ENCODE results near the gene DAPL1.

Gene DAPL1, protein sequence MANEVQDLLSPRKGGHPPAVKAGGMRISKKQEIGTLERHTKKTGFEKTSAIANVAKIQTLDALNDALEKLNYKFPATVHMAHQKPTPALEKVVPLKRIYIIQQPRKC

DNA sequence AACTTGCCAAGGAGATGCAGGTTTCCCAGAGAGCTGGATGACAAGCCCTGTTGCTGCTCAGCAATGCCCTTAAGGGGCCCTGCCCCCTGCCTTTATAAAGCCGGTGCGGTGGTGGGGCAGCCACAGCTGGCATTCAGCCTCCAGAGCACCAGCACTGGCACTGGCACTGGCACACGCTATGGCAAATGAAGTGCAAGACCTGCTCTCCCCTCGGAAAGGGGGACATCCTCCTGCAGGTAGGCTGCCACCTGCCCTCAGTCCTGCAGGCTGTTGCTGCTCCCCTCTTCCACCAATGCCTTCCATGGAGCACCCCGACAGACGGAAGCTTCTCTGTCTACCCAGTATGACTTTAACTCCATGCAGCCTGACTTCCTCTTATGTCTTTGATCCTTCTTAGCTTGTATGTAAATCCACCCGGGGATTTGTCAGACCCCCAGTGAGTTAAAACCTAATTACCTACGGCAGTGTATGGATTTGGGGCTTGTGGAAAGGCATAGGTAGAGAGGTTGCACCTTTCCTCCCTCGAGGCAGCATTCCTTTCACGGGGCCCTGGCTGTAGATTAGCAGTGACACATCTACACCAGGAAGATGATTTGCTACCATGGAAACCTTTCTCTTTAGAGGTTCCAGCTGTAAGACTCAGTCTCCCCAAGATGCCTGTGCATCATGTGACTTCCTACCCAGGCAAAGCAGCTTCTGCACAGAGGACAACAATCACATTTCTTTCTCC, at the start of gene DAPL1:
Gene DAPL1 (plus strand): TSS at position 123 of the 730 bp plus-strand sequence. CDS start 56 bp downstream, at position 179.
- no peak for DNase-seq (ENCODE audit: extremely low read depth in 1 of 2, low read depth in 1 of 2)

DNA sequence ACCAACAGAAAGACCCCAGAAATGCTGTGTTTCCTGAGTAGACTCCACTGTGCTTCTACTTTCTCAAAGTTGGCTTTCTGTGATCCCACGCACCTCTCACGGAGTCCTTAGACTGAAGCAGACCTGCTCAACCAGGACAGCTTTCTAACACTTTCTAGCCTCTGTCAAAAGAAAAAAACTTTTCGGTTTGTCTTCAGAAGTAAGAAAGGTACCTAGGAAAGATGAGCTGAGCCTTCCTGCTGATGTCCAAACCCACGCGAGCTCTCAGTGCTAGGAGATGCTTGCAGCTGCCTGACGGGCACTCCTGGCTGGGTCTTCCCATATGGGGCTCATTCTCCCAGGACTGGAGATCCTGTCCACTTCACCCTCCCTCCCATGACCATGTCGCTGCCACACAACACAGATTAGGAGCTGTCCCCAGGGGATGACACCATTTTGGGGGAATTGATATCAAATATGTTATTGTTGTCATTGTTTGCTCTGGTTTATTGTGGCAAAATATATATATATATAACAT, 49.2 kb upstream of the DAPL1 start:
- no peak for DNase-seq (ENCODE audit: extremely low read depth in 1 of 2, low read depth in 1 of 2)

DNA sequence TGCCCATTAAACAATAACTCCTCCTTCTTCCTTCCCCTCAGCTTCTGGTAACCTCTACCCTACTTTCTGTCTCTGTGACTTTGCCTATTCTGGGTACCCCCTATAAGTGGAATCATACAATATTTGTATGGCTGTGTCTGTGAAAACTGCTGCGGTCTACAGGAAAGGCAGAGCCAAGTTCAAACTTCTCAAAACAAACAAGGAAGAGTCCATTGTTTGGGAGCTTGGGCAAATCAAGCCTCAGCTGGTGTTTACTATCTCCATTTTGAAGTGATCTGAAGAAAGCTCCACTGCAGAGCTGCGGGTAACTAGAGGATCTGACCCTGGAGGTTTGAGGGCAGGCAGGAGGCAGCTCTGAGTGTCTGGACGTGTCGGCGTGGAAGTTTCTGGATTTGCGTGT, 48.6 kb upstream of the DAPL1 start:
- DNase-seq (ENCODE audit: extremely low read depth in 1 of 2, low read depth in 1 of 2) = no peak

DNA sequence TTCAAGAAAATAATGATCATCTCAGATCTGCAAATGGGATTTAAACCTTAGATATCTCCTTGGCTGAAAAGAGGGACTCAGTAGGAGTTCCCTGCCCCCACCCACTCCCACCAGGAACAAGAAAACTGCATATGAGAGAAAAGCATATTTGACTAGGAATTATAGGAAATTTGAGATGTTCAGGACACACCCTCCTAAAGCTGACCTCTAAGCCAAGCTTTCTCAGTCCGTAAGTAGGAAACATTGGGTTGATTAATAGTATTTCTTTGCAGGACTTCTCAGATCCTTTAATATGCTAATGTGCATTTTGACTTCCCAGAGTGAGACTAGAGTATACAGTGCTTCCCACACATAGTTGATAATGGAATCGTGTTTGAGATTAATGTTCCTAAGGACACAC, 47.8 kb upstream of the DAPL1 start:
- DNase-seq (ENCODE audit: extremely low read depth in 1 of 2, low read depth in 1 of 2) = no peak

DNA sequence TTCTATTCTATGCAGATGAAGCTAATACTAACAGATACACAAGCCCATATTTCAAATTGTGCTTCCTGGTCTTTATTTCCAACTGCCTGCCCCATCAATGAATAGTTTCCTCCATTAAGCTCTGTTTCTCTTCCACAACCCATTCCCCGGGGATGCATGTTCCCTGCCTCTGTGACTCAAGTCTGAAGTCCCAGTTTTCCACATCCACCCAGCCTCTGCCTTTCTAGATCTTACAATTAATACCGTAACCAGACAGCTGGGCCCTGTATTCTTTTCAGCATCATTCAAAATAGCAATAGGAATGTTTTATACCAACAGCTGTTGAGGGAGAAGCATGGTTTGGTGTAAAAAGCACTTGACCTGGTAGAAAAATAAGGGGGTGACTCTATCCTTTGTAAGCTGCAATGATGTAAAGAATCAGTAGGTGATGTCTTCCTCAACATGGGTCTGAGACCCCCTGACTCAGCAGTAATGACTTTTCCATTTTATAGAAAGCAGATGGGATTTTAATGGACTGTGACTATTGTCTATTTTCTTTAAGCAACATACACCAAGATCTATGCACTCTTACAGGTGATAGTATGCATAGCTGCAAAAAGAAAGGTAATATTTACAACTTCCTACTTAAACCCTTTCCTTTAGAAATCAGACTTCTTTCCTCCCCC, 46.1 kb upstream of the DAPL1 start:
- no peak for DNase-seq (ENCODE audit: extremely low read depth in 1 of 2, low read depth in 1 of 2)

DNA sequence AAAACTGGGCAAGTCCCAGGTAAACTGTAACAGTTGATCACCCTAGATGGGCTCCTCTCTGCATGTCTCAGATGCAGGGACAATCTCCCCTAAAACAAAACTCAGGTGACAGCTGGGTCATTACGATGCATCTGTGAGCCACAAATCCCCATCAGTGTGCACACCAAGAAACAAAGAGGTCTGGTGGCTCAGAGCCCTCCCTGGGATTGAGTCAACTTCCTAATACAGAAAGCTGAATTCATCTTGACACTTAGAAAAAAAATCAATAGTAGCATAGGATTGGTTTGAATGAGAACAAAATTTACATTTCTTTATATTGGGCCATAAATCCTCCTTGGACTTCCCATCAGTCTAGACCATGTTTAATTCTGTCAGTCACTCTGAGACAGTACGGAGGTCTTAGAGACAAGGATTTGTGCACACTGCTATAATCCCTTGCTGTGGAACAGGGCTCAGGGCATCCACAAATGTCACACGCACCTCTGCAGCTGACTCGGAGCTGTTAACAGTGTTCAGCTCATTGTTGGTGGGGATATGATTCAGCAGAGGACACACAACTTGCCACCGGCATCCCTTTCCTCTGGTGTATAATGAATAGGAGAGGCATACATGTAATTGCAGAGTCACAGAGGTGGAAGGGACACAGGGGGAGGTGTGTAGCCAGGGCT, 44.5 kb upstream of the DAPL1 start:
- no peak for DNase-seq (ENCODE audit: extremely low read depth in 1 of 2, low read depth in 1 of 2)

DNA sequence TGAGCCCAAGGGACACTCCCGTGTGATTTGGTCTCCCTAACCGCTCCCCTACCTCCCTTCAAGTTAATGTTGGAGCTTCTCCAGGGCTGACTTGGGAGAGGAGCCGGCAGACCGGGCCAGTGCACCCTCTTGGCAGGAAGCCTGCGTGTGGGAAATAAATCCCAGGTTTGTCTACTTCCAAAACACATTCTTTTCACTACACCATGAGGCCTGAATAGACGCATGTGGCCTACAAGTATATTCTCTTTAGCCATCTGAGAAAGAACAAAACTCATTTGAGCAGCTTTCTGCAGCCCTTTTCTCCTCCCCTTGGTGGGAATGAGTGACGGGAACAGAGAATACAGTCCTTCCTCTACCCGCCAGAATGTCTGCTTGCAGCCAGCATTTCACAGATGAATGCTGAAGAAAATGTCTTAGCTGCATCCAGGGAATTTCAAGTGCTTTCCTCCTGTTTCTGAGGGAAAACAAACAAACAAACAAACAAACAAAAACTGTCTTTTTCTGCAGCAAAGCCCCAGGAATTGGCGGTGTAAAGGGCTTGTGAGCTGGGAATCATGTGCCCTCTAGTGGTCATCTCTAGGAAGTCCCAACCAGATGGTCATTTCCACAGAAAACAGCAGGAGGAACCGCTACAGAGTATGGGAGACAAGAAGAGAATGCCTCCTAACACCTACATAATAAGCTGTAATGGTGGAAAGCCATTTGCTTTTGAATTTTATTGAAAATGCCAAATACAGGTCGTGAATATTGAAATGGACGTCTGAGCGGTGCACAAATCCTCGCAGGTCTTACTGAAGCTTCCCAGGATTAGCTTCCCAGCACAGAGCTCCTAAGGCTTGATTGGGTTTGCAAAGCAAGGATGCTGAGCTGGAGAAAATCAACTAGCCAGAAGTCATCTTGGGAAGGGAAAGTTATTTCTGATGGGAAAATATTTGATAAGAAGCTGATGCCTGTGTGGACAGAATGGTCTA, 41.2 kb upstream of the DAPL1 start:
- DNase-seq (ENCODE audit: extremely low read depth in 1 of 2, low read depth in 1 of 2) = no peak

DNA sequence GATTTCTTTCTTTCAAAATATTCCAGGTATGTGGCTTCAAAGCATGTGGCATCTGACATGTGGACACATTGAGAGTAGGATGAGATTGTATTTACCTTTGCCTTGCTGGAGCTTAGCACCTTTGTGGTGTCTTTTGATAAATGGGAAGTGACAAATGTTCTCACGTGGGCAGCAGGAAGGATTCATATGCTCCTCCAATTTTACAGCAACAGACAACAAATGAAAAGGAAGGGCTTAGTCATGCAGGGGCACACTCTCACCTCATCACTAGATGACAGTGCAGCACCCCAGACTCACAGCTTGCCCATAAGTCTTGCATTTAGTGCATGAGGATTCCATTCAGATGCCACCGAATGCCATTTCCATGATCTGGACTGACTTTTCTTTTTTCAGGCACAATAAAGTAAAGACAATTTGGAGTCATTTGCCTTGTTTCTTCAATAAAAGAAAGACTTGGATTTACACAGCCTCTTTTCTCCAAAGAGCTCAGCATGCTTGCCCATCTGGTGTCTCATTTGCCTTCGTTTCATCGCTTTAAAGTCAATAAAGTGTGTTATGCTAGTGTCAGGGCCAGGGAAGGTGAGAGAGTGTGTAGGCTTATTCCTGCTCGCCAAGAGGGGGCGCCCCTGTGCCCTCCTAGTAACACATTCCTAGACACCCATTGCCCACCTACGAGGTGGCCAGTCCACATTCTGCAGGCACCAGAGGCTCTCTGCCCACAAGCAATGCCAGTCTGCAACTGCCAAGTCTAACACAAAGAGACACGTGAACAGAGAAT, 39.6 kb upstream of the DAPL1 start:
- DNase-seq (ENCODE audit: extremely low read depth in 1 of 2, low read depth in 1 of 2) = no peak

DNA sequence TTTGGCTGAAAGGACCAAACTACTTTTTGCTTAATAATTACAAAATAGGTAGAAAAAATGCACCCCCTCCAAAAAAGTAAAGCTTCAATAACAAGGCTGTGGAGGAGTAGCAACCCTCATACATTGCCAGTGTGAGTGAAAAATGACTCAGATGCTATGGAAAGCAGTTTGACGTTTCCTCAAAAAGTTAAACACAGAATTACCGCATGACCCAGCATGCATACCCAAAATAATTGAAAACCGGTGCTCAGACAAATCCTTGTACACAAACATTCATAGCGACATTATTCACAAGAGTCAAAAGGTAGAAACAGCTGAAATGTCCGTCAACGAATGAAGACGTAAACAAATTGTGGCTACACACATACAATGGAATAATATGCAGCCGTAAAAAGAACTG, 38.8 kb upstream of the DAPL1 start:
- no peak for DNase-seq (ENCODE audit: extremely low read depth in 1 of 2, low read depth in 1 of 2)

DNA sequence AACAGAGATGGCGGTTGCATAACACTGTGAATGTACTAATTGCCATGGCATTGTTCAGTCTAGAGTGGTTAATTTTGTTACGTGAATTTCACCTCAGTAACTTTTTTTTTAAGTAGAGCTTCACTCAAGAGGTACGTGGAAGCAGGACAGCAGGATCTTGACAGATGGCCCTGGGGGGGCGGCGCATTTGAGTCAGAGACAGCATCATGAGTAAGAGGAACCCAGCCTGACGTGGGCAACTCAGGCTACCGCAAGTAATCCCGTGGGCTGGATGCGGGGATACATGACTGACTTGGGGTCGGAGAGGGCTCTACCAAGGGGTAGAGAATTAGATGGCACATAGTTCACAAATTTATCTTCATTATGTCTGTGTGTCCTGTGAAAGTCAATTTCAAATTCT, 38.1 kb upstream of the DAPL1 start:
- DNase-seq (ENCODE audit: extremely low read depth in 1 of 2, low read depth in 1 of 2) = no peak

DNA sequence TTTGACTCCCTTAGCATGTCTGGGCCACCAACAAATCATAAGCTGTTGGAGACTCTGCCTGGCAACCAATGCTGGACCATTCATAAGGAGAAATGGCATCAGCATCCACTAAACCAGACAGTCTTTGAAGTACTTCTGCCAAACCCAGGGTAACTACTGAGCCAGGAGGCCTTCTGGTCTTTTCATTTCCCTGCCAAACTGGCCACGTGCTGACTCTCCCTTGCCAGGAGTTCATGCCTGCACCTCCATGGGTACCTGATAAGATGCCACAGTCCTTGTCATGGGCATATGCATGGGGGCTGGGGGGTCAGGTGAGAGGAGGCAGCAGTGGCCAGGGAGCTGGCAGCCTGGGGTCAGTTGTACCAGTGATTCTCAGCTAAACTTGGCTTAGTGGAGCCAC, 34.2 kb upstream of the DAPL1 start:
- no peak for DNase-seq (ENCODE audit: extremely low read depth in 1 of 2, low read depth in 1 of 2)

DNA sequence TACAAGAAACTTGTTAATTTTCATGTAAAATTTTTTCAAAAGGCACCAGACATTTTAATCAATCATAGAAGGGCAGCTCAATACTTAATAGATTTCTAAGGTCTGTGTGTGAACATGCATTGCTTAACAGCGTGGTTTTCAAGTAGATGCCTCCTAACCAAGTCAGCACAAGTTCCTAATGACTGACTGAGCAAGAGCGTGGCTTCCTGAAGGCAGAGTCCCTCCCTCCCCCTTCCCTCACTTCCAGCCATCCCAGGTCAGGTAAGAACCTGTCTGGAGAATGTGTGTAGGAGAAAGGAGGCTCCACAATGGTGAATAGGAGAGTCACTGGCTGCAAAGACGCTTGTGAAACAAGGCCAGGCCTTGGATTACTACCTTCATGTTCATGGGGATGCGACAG, 33.5 kb upstream of the DAPL1 start:
- no peak for DNase-seq (ENCODE audit: extremely low read depth in 1 of 2, low read depth in 1 of 2)

DNA sequence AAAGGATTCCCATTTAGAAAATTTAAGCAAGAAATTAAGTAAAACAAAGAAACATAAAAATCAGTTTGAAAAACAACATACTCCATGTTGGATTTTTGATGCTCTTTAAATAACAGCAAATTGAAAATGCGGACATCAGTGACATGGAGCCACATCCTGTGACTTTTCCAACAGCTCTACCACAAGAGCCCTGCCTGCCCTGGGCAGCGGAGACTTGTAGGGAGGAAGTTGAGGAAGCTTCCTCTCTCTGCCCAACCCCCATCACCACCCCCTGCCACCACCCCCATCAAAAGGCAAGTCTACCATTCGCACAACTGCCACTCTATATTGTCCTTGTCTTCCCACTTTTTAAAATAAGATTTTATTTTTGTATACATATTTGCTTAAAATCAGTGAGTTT, 32.8 kb upstream of the DAPL1 start:
- no peak for DNase-seq (ENCODE audit: extremely low read depth in 1 of 2, low read depth in 1 of 2)

DNA sequence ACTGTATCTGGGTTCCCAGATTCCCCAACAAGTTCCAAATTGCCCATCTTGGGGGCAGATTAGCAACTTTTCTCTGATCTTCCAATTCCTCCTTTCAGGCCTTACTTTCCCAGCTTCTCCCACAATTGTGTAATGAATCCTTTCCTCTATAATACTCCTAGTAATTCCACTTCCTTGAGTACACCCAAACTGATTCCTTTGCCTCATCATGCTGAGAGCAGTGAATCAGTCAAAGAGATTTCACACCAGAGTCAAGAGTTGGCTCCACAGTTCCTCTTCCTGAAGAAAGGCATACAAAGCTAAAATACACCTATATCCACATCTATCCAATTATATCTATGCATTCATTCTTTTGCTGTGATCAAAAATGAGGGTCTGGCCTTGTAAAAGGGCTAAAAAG, 28.6 kb upstream of the DAPL1 start:
- no peak for DNase-seq (ENCODE audit: extremely low read depth in 1 of 2, low read depth in 1 of 2)

DNA sequence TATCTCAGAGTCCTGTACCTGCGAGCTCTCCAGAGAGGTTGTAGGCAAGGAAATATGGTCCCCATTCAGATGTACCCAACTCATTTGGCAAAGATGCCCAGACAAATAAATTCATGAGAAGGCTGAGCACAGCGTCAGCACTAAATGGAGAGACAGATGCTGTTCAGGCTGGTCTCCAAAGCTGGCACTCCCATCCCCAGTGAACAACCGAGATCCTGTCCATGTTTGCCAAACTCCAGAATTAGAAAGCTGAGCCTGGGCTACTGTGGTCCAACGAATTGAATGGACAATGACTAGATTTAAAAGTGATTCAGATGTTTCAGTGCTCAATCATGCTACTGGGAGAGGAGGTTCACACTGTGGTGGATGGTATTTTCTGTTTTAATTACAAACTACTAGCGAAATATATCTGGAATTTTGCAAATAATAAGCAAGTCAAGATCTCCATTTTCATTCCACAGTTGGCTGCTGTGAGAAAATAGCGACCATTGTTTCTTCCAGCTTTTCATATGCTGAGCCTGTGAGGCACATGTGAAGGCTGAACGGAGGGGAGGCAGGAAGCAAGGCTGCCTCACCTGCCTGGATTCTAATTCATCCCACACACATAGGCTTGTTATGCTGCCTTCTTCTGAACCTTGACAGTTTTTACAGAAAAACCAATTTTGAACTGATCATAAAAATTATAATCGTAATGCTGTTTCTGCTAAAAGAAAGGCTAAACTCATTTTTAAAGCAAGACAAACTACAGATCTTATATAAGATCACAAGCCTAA, 22.6 kb upstream of the DAPL1 start:
- no peak for DNase-seq (ENCODE audit: extremely low read depth in 1 of 2, low read depth in 1 of 2)

DNA sequence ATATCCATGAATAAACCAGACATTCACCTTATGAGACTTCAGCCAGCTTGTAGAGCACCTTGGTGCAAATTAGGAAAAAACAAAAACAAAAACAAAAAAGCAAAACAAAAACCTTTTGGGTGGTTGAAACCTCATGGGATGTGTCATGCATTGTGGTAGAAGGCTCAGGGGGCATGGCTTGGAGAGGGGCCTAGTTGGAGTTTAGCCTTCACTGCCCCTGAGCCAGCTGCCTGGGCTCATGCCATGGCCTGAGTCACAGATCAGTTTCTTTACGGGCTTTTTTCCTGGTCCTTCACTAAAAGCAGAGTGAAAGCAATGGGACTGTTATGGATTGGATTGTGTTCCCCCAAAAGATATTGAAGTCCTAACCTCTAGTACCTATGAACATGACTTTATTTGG, 22.0 kb upstream of the DAPL1 start:
- DNase-seq (ENCODE audit: extremely low read depth in 1 of 2, low read depth in 1 of 2) = no peak

DNA sequence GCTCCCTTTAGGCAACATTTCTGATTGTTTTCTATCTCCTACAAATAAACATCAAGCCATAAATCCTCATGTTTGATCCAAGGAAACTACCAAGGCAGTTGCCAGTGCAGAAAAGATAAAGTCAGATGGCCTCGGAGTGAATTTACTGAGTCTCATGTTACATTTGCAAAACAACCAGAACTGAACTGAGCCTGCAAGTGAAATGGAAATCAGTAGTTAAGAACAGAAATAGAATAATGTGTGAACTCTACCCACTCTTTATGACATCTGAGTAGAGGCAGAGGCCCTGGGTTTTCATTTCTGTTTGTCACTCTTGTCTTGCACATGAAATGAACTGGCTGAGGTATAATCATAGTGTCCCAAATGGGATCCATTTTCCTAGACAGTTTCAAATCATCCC, 20.4 kb upstream of the DAPL1 start:
- no peak for DNase-seq (ENCODE audit: extremely low read depth in 1 of 2, low read depth in 1 of 2)

DNA sequence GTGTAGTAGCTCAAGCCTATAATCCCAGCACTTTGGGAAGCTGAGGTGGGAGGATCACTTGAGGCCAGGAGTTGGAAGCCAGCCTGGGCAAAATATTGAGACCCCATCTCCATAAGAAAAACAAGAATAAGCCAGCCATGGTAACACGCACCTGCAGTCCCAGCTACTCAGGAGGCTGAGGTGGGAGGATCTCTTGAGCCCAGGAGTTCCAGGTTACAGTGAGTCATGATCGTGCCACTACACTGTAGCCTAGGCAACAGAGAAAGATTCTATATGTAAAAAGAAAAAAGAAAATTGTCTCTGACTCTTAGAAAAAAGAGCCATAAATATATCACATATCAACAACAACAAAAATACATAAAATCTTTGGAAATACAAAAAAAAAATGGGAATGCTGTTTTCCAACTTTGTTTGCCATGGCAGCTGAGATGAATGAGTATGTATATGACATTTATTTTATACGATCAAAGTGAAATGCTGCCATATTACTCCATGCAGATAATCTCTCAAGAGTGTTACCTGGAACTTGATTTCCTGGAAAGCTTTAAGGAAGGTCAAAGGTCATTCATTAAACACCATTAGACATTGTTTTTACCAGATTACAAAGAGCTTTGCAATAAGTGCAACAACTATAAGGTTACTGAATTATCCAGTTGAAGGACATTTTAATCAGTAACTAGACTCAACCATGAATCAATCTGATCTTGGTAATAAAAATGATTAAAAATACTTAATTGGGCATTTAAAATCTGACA, 19.7 kb upstream of the DAPL1 start:
- no peak for DNase-seq (ENCODE audit: extremely low read depth in 1 of 2, low read depth in 1 of 2)
